ENCODE data around the gene METTL27.
"Not testable (repeated sequence)": the region's sequence is repeated elsewhere in the genome, so short reads cannot be mapped to it uniquely, and the experiment has no call there.

The METTL27 gene

DNA sequence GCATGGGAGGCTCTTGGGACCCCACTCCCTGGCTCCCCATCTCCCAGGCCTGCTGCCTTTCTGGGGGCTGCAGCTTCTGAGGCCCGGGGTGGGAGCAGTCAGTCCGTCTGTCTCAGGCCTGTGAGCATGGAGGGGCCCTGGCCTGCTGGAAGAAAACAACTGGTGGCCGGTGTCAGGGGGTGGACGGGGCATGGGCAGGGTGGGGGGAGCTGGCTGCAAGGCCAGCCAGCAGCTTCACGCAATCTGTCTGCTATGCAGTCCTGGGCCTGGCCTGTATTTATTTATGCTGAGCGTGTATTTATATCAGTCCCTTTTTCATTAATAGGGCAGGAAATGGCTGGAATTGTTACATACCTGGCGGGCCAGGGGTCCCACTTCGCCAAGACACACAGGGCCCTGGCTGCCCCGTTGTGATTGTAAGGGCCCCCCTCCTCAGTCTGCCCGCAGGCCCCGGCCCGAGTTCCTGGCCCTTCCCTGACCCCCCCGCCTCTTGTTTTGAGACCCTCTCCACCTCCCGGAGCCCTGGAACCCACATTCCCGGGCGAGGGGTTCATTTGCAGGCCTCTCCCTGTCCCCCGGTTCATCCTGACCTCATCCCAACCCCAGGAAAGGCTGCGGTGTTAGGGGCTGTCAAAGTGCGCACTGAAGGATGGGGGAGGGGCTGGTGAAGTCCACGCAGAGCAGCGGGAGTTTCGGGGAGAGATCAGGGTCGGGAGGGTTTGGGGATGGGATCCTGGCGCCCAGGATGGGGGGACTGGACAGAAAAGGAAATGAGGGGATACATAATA lies 26.9 kb upstream of the METTL27 start:
- DNase-seq: no peak

DNA sequence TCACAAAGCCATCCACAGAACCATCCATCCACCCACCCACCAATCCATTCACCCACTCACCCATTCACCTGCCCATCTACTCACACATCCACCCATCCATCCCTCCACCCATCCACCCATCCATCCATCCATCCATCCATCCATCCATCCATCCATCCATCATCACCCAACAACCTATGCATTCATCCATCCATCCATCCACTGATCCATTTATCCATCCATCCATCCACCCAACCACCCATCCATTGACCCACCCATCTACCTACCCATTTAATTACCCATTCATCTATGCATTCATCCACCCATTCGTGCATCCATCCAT lies 24.1 kb upstream of the METTL27 start:
- no peak for DNase-seq

DNA sequence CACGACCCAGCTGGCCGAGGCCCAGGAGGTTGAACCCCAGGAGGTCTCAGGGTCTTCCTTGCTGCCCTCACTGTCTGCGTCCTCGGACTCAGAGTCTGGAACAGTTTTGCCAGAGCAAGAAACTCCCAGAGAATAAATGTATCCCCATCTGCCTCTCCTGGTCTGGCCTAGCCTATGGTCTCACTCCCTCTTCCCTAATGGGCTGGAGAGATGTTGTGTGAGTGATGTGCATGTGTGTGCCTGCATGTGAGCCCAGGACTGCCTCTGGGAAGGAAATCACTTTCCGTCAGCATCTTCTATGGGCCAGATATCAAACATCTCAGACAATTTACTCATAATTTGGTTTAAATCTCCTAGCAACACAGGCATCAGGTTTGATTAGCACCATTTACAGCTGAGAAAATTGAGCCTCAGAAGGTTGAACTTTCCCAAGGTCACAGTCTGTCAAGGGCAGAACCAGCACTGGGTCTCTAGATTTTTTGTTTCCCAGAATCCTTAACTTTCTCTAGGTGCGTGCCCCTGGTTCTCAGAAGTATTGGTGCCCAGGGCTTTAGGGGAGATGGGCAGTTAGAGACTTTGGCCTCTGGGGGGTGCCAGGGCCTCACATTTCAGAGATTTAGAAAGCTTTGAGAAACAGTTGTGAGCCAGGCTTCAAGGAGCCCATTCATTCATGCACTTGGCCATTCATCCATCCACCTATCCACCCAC lies 23.6 kb upstream of the METTL27 start:
- DNase-seq: peak in 2 of 3 experiments; percentile 35 to 73

DNA sequence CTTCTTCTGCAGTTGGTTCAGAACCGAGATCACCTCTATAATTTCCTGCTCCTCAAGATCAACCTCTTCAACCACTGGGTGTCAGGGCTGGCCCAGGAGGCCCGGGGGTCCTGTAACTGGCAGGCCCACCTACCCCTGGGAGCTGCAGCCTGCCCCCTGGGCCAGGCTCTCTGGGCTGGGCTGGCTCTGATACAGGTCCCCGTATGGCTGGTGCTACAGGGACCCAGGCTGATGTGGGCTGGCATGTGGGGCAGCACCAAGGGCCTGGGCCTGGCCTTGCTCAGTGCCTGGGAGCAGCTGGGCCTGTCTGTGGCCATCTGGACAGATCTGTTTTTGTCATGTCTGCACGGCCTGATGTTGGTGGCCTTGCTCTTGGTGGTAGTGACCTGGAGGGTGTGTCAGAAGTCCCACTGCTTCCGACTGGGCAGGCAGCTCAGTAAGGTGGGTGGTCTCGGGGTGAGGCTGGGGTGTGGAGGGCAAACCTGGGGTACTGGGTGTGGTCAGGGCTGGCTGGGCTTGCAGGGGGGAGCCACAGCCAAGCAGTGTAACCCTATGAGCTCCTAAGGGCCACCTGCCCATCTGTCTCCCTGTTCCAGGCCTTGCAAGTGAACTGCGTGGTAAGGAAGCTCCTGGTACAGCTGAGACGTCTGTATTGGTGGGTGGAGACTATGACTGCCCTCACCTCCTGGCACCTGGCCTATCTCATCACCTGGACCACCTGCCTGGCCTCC lies 22.8 kb upstream of the METTL27 start:
- DNase-seq: no peak

DNA sequence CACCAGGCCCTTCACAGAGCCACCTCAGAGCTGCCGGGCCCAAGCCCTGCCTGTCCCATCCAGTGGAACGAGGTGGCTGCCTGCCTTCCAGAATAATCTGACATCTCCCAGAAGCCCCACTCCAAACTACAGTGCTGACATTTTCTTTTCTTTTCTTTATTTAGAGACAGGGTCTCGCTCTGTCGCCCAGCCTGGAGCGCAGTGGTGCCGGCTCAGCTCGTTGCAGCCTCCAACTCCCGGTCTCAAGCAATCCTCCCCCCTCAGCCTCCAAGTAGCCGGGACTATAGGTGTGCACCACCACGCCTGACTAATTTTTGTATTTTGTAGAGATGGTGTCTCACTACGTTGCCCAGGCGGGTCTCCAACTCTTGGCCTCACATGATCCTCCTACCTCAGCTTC lies 19.0 kb upstream of the METTL27 start:
- DNase-seq: no peak

DNA sequence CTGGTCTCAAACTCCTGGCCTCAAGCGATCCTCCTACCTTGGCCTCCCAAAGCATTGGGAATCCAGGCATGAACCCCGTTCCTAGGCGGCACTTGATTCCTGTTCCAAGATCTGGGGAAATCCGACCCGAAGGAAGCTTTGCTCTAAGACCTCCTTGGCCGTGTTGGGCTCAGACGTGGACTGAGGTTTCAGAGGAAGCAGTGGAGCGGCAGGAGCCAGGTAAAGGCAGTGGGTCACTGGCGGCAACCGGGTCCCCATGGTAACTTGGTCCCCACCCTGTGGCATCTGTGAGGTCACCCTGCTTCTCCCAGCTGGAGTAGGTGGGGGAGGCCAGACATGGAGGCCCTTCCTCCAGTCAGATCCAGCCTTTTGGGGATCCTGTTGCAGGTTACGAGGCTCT lies 18.5 kb upstream of the METTL27 start, which contains the start of gene TMEM270:
TSS of gene TMEM270 (plus strand) at position 301 of the 400 bp plus-strand sequence. CDS start at position 337, 36 bp downstream.
- DNase-seq: no peak

DNA sequence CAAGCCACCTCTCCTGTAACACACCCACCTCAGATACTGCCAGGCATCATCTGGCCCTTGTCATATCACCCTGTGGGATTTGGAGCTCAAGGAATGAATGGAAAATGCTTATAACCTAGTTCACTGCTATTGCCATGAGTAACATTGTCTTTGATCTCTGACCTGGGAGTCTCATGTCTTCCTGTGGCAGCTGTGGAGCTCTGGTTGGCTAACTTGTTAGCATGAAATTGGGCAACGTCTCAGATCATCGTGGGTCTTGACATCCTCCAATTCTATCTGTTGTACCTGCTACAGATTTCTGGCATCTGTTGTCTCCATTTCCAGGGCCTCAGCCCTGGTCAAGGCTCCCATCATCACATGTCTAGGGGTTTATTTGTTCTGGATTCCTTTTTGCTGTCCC lies 16.5 kb upstream of the METTL27 start:
- DNase-seq: no peak

DNA sequence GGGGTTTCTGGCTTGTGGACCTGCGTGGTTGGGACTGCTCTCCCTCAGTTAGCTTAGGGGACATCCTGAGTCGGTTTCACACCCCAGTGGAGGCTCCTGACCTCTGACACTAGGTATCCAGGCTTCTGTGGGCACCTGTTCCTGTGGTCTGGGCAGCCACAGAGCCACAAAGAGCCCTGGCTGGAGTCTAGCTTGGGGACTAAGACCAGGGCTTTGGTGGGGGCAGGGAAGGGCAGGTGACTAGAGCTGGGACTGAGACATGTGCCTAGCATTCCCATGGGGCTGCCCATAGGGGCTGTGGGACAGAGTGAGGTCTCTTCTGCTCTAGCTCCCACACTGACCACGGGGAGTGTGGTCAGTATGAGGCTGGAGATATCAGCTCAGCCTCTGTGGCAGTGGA lies 14.6 kb upstream of the METTL27 start:
- no peak for DNase-seq

DNA sequence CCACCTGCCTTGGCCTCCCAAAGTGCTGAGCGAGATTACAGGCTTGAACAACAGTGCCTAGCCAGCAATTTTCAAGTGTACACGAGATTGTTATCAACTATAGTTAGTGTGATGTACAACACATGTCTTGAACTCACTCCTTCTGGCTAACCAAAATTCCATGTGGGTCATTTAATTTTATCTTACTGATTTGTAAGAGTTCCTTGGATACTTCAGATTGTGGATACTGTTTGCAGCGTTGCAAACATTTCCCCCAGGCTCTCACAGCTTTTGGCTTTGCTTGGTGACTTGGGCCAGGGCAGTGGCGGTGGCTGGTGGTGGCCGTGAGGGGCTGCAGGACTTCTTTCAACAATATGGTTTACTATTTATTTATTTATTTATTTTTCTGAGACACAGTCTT lies 10.2 kb upstream of the METTL27 start:
- peak in 1 of 3 experiments; percentile 19 for DNase-seq

DNA sequence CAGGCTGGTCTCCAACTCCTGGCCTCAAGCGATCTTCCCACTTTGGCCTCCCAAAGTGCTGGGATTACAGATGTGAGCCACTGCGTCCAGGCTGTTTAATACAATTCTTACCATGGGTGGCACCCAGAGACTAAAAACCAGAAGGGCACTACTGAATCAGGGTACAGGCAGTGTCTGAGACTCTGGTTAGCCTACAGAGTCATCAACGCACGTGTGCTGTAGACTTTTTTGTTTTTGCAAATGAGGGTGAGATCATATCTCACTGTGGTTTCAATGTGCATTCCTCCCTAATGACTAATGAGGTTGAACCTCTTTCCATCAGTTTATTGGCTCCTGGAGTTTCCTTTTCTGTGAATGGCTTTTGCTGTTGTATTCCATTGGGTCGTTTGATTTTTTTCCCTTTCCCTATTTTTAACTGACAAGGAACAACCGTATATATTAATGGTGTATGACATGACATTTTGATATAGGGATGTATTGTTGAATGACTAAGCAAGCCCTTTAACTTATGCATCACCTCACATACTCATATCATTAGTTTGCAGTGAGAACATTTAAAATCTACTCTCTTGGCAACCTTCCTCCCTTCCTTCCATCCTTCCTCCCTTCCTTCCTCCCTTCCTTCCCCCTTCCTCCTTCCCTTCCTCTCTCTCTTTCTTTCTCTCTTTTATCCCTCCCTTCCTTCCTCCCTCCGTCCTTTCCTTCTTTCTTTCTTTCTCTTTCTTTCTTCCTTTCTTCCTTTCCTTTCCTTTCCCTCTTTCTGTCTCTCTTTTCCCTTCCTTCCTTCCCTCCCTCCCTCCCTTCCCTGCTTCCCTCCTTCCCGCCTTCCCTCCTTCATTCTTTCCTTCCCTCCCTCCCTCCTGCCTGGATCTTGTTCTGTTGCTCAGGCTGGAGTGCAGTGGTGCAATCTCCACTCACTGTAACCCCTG lies 9.4 kb upstream of the METTL27 start:
- DNase-seq: no peak

DNA sequence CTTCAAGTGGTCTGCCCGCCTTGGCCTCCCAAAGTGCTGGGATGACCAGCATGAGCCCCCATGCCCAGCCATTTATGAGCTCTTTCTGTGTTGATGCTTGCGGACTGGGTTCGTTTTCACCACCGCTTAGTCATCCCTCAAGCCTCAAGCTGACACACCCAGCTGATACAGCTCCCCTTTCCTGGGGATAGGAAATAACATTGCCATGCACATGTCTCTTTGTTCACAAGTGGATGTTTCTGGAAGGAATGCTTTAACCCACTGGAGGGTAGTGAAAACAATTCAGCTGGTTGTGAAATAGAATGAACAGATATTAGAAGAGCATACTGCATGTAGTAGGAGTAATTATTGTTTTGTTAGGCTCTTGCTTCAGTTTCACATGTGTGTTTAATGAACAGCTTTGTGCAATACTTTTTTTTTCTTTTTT lies 8.5 kb upstream of the METTL27 start:
- no peak for DNase-seq

DNA sequence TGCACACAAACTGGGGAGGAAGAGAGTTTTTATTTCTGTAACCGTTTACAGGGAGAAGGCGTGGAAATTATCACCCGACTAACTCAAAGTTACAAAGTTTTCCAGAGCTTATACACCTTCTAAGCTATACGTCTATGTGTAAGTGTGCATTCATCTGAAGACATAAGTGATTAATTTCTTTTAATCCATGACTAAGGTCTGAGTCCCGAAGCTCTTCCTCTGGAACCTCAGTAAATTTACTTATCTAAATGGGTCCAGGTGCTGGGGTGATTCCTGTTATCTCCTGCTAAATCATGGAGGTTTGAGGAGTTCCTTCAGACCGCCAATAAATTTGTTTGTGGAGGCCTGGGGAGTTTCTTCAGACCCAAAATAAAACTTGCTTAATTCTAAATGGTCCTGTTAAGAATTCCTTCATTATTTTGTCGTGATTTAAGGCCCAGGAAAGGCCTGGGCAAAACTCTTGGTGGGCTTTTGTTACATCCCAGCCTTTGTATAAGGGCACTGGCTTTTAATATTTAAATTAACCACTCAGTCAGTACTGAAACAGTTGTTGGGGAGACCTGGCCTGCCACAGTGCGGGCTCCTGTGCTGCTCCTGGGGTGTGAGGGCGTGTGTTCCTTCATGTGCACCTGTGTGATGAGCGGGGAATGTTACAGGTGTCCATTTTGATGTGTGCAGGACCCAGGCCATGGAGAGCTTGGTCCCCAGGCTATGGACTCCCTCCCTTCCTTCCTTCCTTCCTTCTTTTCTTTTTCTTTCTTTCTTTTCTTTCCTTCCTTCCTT lies 5.8 kb upstream of the METTL27 start:
- DNase-seq: no peak

DNA sequence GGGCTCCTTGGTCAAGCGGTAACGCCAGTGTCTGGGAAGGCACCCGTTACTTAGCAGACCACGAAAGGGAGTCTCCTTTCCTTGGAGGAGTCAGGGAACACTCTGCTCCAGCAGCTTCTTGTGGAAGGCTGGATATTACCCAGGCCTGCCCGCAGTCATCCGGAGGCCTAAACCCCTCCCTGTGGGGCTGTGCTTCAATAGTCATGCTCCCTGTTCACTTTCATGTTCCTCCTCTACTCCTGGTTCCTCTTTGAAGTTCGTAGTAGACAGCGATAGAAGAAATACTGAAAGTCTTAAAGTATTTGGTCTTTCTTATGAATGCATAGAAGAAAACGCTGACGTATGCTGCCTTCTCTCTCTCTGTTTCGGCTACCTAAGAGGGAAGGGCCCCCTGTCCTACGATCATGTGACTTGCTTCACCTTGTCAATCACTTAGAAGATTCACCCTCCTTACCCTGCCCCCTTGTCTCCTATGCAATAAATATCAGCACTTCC lies 3.4 kb upstream of the METTL27 start:
- not testable (repeated sequence) for DNase-seq

DNA sequence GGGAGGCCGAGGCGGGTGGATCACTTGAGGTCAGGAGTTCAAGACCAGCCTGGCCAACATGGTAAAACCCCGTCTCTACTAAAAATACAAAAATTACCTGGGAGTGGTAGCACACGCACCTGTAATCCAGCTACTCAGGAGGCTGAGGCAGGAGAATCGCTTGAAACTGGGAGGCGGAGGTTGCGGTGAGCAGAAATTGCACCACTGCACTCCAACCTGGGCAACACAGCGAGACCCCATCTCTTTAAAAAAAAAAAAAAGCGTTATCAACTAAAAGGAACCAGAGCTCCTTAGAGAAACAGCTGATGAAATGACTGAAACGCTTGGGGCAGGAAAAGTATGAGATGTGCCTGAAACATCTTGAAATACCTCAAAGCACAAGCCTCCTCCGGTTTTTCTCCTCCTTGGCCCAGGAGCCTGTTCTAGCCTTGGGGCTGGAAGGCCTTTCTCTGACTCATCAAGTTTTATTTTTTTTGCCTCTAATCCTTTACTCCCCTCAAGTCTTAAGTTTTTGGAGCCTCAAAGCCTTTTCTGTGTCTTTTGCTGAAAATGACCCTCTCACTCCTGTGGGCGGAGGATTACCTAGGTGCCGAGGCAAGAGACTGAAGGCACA lies 2.6 kb upstream of the METTL27 start:
- DNase-seq: no peak

DNA sequence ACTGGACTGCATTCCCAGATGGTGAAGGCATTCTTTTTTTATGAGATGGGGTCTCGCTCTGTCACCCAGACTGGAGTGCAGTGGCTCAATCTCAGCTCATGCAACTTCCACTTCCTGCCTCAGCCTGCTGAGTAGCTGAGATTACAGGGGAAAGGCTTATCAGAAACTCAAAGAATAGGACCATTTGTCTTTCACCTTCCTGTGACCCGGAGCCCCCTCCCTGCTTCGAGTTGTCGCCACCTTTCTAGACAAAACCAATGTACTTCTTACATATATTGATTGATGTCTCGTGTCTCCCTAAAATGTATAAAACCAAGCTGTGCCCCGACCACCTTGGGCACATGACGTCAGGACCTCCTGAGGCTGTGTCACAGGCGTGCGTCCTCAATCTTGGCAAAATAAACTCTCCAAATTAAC lies 1.8 kb upstream of the METTL27 start:
- no peak for DNase-seq

DNA sequence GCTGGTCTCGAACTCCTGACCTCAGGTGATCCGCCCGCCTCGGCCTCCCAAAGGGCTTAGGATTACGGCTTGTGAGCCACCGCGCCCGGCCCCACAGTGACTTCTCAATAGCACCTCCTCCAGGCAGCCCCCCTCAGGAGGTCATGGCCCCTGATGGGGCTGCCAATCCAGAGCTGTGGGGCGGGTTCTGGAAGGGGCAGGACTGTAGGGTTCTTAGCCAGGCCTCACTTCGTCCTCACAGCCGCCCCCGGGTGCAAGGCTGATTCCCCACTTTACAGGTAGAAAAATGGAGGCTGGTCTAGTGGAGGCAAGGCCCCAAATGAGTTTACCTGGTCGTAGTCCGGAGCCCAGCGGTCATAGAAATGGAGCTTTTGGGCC lies 638 bp downstream of the METTL27 start:
- DNase-seq: no peak

DNA sequence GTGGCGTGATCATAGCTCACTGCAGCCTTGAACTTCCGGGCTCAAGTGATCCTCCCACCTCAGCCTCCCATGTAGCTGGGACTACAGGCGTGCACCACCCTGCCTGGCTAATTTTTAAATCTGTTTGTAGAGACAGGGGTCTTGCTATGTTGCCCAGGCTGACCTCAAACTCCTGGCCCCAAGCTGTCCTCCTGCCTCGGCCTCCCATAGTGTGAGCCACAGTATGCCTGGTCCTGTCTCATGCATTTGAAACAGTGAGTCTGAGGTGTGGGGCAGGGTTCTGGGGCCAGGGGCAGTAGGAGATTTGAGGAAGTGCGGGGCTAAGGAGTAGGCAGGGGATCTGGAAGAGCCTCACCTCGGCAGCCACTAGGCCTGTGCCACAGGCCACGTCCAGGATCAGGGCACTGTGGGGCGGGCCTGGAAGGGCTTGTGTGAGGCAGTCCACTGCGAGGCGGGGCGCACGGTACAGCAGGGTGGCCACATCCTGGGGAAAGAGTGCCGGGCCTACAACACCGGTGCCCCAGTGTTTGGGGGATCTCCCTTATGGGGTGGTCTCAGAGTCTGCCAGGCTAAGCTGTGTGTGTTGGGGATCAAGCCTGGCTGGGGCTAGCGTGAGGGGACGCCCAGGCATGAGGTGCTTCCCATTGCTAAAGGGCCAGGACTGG lies 1.5 kb downstream of the METTL27 start:
- DNase-seq: no peak

DNA sequence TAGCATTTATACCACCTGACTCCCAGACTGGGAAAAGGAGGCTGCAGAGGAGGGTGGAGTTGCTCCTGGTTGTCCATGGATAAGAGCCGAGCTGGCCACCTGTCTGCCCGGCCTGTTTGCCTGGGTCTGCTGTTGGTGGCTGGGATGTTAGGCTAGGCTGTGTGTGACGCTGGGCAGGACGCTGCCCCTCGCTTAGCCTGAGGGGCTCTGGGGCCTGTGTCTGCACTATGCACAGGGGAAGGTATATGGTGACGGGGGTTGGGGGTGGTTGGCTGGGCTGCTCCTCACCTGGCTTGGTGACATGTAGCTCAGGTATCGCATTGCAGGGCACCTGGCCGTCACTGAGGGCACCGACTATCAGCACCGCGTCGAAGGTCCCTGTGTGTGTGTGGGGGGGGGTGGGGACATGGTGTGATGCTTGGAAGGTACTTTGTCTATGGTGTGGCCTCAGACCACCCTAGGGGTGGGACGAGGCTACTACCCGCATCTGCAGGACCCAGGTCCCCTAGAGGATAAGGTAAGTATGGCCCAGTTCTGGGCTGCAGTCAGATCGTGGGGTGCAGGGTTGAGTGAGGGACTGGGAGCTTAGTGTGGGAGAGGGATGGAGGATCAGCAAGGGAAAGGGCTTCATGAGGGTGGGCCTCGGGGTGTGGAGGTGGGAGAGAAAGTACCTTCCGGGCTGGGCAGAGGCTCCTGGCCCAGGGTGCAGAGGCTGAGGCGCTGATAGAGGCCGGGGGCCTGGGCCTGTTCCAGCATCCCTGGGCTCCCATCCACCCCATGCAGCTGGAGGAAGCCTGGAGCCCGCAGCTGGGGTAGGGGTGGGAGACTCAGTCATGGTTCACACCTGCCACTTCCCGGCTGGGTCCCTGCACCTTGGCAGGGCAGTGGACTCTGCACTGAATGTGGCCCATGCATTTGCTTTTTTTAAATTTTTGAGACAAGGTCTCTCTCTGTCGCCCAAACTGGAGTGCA lies 2.3 kb downstream of the METTL27 start:
- DNase-seq: no peak

DNA sequence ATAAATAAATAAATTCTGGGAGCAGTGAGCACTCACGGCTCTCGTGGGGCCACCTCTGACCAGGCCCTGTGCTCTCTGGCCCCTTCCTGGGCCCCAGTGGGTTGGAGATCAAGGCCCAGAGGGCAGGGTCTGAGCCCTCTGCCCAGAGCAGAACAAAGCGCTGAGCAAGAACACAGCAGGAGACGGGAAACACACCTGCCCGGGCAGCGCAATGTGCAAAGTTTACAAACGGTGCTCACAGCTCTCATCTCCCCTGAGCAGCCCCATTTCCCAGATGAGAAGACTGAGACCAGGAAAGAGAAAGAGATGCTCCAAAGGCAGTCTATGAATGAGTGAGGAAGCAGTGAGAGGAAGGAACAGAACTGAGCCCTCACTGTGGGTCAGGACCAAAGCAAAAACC lies 3.0 kb downstream of the METTL27 start:
- no peak for DNase-seq

Data from NCI-H1417 (cell line).